SKM-1 treated with dmso at 0.1 percent for 144 hours (cell line): ENCODE measurements around the gene LRRC30.

Experiments
- DNase-seq: peaks from one replicate; lab custom pipeline; 2025; ENCODE audit not compliant: unreplicated experiment; lab: John Stamatoyannopoulos, UW

LRRC30 gene

DNA sequence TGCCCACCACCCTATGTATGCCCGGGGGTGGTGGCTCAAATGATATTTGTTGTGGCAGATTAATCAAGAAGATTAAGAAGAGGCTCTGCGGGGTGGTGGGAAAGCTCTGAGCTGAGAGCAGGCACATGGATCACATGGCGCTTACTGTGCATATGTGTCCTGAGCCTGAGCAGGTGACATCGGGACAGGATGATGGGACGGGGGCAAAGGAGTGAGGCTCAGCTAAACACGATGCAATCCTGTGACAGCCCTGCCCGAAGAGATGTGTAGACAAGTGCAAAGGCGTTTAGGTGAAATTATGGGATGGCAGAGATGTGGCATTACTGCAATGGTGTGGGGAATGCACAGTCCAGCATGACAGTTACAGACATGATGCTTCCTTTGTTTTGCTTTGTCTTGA lies 6.0 kb downstream of the LRRC30 start:
- no peak for DNase-seq

GRCh38 chr18:7237673-7238272 lies 6.9 kb downstream of the LRRC30 start:
- DNase-seq: no peak

- no peak for DNase-seq
Observed at GRCh38 chr18:7242926-7243325, 12.0 kb downstream of the LRRC30 start.

DNA sequence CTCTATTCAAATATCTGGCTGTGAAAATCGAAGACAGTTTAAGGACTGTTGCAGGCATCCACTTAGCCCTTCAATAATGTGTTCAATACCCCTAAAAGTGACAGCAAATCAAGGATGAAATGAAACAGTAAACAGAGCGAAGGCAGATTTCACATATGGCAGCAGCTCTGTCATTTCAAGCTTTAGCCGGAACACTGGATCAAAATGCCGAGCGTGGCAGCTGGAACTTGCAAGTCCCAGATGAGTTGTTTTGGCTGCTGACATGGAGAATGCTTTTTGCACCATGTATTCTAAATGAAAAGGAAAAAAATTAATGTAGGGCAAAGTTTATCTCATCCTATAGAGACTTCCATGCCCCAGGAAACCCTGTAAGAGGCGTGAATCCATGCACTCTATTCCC lies 18.0 kb downstream of the LRRC30 start:
- no peak for DNase-seq

DNA sequence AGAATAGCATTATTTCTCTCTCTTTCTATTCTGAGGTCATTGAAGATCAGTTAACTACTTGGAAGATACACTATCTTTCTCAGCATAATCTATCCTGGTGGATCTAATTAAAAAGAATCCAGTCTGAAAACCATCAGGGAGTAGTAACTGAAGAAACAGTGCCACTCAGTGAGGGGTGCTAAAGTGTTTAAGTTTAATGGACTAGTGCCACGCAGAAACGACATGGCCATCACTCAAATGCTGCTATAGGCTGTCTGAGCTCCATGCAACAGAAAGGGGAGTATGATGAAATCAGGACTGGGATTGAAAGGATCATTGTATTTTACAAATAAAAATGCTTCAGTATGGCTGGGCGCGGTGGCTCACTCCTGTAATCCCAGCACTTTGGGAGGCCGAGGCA lies 23.3 kb downstream of the LRRC30 start:
- DNase-seq: no peak

DNA sequence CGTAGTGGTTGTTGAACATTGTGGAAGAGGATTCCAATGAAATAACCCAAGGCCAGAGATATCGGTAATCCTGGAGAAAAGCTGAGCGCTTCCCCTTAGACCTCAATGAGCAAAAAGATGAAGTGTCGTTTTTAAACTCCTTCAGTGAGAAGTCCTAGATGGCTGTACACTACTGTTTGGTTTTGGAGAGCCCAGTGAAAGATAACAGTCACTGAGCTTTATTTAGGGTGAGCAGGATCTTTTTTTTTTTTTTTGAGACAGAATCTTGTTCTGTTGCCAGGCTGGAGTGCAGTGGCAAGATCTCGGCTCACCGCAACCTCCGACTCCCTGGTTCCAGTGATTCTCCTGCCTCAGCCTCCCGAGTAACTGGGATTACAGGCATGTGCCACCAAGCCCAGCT lies 24.2 kb downstream of the LRRC30 start:
- DNase-seq: no peak

DNA sequence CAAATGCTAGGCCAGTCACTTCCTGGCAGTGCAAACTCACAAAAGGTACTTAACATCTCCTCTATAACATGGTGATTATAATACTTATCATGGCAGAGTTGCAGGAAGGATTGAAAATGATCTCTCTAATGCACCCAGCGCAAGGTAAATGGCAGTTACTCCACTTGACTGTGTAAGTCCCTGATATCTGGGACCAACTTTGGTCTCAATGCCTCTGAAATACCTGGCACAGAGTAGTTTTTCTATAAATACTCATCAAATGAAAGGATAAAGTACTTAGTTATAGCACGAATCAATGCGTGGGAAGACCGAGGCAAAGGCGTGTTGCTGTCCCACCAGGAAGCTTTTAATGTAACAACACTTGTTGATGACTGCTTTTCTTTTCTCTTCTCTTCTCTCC lies 24.8 kb downstream of the LRRC30 start:
- no peak for DNase-seq

- no peak for DNase-seq
Observed at GRCh38 chr18:7256618-7257425, 25.9 kb downstream of the LRRC30 start.

DNA sequence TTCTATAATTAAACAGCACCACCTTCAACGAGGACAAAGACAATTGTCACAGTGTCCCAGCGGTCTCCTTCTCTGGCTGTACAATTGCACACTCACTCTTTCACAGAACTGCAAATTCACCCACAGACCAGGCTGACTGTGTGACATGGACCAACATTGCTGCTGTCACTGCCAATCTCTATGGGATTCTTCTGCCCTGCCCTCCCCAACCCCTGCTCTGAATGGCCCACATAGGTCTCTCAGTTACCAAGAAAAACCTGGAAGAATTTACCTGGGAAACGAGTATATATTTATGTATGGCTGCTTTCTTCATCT lies 26.5 kb downstream of the LRRC30 start:
- DNase-seq: no peak

GRCh38 chr18:7259475-7259874 lies 28.6 kb downstream of the LRRC30 start:
- DNase-seq: no peak

DNA sequence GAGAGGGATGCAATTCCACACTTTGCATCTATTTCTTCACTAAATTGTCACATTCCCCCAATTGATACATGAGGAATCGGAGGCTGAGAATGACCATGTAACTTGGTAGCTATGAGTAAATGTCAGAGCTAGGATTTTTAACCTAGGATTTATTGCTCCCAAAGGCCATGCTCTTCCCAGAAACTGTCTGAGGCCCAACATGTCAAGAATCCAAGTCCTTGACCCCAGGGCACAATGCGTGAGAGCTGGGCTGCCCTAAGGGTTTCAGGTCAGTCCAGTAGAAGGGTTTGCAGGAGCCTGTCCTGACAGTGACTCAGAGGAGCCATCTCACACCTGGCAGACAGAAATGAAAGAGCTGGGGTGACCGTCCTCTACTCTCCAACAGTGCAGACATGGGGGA lies 30.3 kb downstream of the LRRC30 start:
- DNase-seq: no peak

- DNase-seq: no peak
Observed at GRCh38 chr18:7267973-7268372, 37.1 kb downstream of the LRRC30 start.

DNA sequence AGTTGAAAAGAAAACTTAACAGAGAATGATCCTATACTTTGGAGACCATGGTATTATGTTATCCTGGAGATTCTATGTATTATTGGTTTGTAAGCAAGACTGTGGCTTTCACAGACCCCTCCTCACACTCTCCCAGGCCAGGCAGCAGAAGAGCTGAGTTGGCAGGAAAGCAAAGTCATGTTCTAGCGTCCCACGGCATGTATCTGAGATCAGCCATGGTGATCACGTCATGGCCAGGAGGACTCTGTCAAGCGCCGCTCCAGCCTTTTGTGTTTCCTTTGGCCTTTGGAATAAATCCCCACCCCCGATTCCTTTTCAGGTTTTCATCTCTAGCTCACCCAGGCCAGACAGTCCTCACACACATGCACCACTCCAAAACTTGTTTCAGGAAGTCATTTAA lies 39.1 kb downstream of the LRRC30 start:
- no peak for DNase-seq

GRCh38 chr18:7272311-7273049 lies 41.6 kb downstream of the LRRC30 start:
- peak; percentile 29 for DNase-seq

GRCh38 chr18:7273301-7273921 lies 42.5 kb downstream of the LRRC30 start:
- DNase-seq: peak; percentile 73

- no peak for DNase-seq
Observed at GRCh38 chr18:7281579-7281978, 50.7 kb downstream of the LRRC30 start.
